Urothelium cell line (cell line): ENCODE measurements around the gene ACSS1.
A peak's percentile ranks its signal among the peaks of the same experiment; 100 is the strongest.

Experiments
- DNase-seq: peaks from one replicate; pipeline ENCODE4 v3.0.0; 2011; ENCODE audit warnings: low spot score, mixed read lengths
- FAIRE-seq: peaks from 2 replicates; lab custom pipeline; 2011; peaks lifted over from hg19 to GRCh38; lab: Jason Lieb, UNC

The ACSS1 gene

GRCh38 chr20:25079171-25079570, 21.2 kb upstream of the ACSS1 start:
- DNase-seq (no peak), FAIRE-seq (no peak)

DNA sequence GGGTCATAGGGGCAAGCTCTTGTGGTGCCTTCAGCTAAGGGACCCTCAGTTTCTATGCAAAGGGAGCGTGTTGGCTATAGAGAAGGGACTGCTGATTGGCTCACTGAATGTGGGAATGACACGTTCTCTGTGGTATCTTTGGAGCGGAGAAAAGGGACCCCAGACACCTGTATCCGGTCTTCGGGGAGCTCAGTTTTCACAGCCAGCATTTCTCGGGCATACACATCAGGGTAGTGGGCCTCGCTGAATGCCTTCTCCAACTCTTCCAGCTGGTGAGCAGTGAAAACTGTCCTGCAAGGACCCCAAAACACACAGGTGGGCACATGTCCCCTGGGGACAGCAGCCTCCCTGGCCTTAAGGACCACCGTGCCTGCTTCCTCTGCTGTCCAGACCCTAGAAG, 20.7 kb upstream of the ACSS1 start:
- FAIRE-seq = no peak
- DNase-seq = no peak

DNA sequence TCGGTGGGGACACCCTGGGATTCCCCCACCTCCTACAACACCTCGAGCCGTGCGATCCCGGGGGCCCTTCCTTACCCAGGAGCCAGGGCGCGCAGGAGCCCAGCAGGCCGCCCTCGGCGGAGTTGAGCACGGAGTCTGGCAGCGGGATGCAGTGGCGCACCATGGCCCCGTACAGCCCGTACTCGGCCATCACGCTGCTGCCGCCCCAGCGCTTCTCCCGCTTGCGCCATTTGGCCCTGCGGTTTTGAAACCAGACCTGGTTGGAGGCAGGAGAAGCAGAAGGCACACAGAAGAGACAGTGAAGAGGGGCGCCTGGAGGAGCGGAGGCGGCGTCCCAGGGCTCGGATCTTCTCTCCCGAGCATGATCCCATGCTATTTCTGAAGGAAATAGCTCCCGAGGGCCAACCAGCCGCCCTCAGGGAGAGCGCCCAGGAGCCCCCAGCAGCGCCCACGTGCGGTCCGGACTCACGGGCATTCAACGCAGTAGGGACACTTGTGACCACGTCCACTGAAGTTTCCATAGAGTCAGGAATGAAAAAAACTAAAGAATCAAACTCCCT, 19.8 kb upstream of the ACSS1 start:
- no peak for DNase-seq
- FAIRE-seq = no peak

DNA sequence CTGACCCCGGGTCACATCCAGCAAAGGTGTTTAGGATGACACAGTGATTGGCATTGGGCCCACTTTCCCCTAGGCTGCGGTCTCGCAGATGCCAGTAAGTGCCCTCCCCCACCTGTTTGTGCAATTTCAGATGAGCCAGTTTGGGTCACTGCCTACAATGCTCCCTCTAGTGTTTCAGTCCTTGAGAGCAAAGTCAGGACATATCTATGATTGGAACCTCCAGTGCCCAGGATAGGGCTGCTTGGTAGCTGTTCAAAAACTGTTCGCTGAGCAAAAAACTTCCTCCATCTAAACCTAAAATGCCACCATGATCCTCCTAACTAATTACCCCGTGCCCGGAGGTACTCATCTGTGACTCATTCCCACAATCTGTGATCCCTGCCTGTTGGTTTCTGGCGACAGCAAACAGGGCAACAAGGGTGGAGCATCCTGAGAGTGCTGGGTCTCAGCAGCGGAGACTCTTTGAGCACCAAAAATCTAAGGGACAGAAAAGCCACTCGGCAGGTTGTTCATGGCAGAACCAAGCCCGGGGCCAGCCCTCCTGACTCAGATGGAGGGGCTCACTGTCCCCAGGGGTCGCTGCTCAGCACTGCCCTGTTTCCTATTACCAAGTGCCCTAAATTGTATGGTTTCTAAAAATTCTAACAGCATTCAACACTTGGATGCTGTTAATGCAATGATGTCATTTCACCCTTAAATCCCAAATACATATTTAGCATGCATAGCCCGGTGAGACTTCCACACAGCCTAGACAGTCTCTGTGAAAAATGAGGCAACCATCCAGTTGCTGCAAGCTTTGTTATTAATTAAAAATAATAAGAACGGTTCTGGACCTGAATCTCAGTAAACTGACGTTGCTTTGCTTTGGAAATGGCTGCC, 19.0 kb upstream of the ACSS1 start:
- DNase-seq (peak; percentile 84), FAIRE-seq (peak; percentile 74)

GRCh38 chr20:25076201-25076600, 18.3 kb upstream of the ACSS1 start:
- no peak for FAIRE-seq

GRCh38 chr20:25073544-25073943, 15.6 kb upstream of the ACSS1 start:
- DNase-seq (no peak), FAIRE-seq (no peak)

More at GRCh38 chr20:25076201-25076600, 18.3 kb upstream of the ACSS1 start:
- DNase-seq = peak; percentile 61

DNA sequence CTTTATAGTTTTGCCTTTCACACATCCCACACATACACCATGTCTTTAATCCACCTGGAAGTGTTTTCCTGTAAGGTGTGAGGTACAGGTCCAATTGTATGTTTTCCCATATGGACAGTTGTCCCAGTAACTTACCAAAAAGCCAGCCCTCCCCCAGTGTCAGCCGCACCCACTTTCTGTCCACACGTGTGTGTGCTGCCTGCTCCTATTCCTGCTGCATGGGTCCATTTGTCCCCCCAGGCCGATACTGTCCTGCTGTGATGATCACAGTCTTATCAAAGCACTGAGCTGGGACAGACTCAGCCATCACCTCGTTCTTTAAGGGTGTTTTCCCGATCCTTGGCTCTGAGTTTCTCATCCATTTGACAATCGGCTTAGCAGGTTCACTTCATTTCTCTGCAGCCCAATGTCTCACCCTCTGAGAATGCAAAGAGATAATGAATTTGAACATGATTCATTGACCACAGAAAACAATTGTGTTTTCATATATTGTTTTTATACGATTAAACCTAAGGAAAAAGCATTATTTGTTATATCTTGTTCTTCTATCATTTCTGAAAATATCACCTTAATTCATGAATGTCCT, 14.4 kb upstream of the ACSS1 start:
- FAIRE-seq (no peak), DNase-seq (peak; percentile 45)

DNA sequence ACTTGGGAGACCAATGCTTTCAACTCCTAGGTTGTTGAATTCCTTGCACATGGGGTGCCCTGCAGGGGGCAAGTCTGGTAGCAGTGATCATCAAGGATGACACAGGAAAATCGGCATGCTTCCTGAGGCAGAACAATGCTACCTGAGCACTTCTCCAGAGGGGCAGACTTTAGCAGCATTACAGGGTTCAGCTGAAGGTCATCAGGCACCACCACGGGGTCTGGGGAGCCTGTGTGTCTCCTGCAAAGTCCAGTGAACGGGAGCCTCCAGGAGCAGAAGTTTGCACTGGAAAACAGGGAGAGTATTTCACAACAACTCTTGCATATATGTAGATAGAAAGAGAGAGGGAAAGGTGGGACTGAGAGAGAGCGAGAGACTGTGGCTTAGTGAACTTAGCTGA, 13.8 kb upstream of the ACSS1 start:
- no peak for FAIRE-seq

DNA sequence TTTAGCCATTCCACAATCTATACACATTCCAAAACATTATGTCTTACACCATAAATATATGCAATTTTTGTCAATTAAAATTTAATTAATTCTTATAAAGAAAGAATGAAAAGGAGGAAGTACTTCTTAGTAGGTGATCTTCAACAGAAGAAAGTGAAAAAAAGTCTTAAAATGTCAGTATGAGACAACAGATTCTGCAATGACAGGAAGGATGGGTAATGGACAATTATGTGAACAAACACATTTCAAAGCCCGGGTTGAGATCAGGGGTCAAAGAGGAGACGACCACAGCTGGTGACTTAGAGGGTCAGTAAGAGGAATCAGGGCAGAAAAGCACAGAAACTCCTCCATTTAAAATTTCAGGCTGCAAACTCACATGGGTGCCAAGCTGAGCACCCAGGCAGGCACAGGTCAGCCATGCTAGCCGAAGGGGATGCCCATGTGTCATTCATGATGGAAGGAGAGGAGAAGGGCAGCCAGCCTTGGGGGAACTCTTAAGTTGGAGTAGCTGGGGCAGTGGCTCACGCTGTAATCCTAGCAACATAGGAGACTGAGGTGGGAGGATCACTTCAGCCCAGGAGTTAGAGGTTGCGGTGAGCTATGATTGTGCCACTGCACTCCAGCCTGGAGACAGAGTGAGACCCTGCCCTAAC, 13.0 kb upstream of the ACSS1 start:
- FAIRE-seq (no peak), DNase-seq (no peak)

More for the DNA sequence above, 13.8 kb upstream of the ACSS1 start:
- DNase-seq = no peak

- no peak for DNase-seq
- peak; percentile 99 for FAIRE-seq
Measured at GRCh38 chr20:25067102-25067987, 9.4 kb upstream of the ACSS1 start.

- FAIRE-seq (no peak), DNase-seq (no peak)
Measured at GRCh38 chr20:25066386-25066785, 8.4 kb upstream of the ACSS1 start.

- FAIRE-seq = no peak
- peak; percentile 57 for DNase-seq
Measured at GRCh38 chr20:25065625-25066338, 7.8 kb upstream of the ACSS1 start.

DNA sequence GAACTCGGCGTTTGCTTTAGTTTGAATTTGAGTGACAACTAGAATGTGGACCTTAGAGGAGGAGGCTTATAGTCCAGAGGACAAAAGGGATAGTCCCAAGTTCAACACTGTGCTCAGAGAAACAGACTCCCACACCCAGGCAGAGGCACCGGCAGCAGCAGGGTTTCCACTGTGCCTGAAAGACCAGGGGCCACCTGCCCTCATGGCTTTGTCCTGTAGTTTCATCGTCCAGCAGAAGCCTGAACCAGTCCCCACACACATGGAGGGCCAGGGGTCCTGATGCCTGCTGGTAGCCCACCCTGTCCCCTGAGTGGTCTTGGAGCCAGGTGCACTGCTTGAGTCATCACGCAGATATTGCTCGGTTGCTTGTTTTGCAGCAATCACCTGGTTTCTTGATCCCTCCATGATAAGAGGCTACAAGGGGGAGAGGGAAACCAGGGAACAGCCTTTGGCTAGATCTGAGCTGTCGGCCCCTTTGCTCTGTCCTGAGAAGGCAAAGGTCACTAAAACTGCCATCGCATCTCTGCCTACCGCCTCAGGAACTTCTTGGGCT, 7.2 kb upstream of the ACSS1 start:
- no peak for FAIRE-seq

GRCh38 chr20:25064561-25065071, 6.7 kb upstream of the ACSS1 start:
- no peak for FAIRE-seq
- no peak for DNase-seq

More for the DNA sequence above, 7.2 kb upstream of the ACSS1 start:
- DNase-seq = no peak

- FAIRE-seq (no peak), DNase-seq (no peak)
Measured at GRCh38 chr20:25063981-25064380, 6.0 kb upstream of the ACSS1 start.

- FAIRE-seq = no peak
- no peak for DNase-seq
Measured at GRCh38 chr20:25063546-25063945, 5.6 kb upstream of the ACSS1 start.

DNA sequence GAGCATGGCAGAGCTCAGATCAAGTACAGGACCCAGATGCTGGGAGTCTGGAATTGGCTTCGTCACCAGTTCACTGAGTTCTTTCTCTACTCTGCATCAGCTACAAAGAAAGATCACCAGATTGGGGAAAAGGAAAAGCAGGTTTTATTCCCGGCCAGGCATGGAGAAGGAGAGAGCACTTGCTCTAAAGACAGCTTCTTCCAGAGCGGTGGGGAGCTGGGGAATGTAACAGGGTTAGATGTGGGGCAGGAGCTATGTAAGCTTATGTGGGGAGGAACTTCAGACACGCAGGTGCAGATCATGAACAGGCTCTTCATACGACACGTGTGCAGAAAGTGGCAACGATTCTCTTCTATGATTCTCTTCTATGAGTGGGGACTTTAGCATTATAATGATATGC, 4.9 kb upstream of the ACSS1 start:
- no peak for DNase-seq

GRCh38 chr20:25061821-25062530, 4.0 kb upstream of the ACSS1 start:
- DNase-seq = no peak
- no peak for FAIRE-seq

More for the DNA sequence above, 4.9 kb upstream of the ACSS1 start:
- no peak for FAIRE-seq
